H1 (cell line): Measurements from ENCODE around the gene KLHL29. TPM values are rescaled to one million over a fixed set of nuclear protein-coding genes. Genes with fewer than 3 reads are reported as not detected.

ENCODE experiments used
- EZH2 ChIP-seq: fragments of 200-600 bp; sonication (generic); IDR thresholded peaks from 2 replicates; pipeline ENCODE4 v1.7.1; 2012; ENCODE audit warnings: low read depth, mild to moderate bottlenecking, moderate library complexity, low read length, inconsistent platforms; ENCODE audit not compliant: severe bottlenecking
- HDAC2 ChIP-seq, 2 experiments: fragments of 300-600 bp in 1 of 2; sonication (generic) in 1 of 2; IDR thresholded peaks; 2 replicates each; pipeline ENCODE4 v1.6.1; 2011 to 2012; ENCODE audit warnings: low read depth in 2 of 2, low read length in 2 of 2, mild to moderate bottlenecking in 2 of 2, moderate library complexity in 2 of 2, borderline replicate concordance in 1 of 2, inconsistent platforms in 1 of 2
- JUND ChIP-seq: IDR thresholded peaks from 2 replicates; pipeline ENCODE4 v1.6.1; 2011; ENCODE audit warnings: mild to moderate bottlenecking, improper control_type of control experiment, low read length
- KDM5A ChIP-seq: fragments of 200-600 bp; IDR thresholded peaks from 2 replicates; pipeline ENCODE4 v1.7.1; 2012; ENCODE audit warnings: mild to moderate bottlenecking, low read length, inconsistent platforms, mixed read lengths
- NANOG ChIP-seq: IDR thresholded peaks from 2 replicates; pipeline ENCODE4 v1.6.1; 2011; ENCODE audit warnings: low read length, low read depth, mild to moderate bottlenecking, inconsistent platforms; ENCODE audit not compliant: insufficient read depth, poor library complexity, severe bottlenecking
- polyA plus RNA-seq, 7 experiments: library from polyadenylated mRNA; depleted of rRNA in 3 of 7; stranded (reverse) in 5 of 7; unstranded in 2 of 7; fragments of >200 nt in 5 of 7; fragments of 200-250 nt in 2 of 7; gene quantifications; 1 replicate in 5 of 7; 2 replicates in 1 of 7; 4 replicates in 1 of 7; pipeline versions ENCODE4 v1.2.1 to v1.2.3, GENCODE V29; 2011 to 2013; ENCODE audit warnings: missing spikeins in 2 of 7, mixed read lengths in 2 of 7
- total RNA-seq: library from RNA; stranded (reverse); fragmentation: NEBNext Ultra II Directional; extraction: Animal tissue kit (Norgen Biotek cat#: 25700); gene quantifications from 2 replicates; pipeline ENCODE4 v1.2.1, GENCODE V29; 2021

Gene KLHL29
- total and polyA plus RNA-seq, 2 of the 8 experiments (the other 6 are each of a cell fraction or from before 2014, with no cell fraction given), result 1.1 to 4.7 TPM

DNA sequence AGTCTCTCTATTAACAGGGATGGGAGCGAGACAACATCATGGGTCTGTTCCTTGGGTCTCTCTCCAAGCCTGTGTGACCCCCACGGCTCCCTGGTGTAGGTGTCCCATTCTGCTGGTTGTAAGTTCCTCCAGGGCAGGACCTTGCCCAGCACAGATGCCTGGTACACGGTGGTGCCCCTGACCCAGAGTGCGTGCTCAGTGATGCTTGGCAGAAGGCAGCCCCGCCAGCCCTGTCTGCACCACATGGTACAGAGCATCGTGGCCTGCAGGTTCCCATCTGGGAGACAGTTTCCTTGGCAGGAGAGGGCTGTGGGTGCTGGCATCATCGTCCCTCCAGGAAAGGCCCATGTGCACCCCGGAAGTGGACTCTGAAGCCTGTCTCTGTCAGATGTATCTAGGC, 249.0 kb downstream of the KLHL29 start (continued):
- no peak for TF ChIP-seq HDAC2 (IDR thresholded peaks at IDR 0.05; ENCODE audit: borderline replicate concordance in 1 of 2, low read depth in 2 of 2, low read length in 2 of 2)
- no peak for TF ChIP-seq JUND
- no peak for TF ChIP-seq KDM5A
- no peak for TF ChIP-seq EZH2
- no peak for TF ChIP-seq NANOG
